ENCODE measurements around the gene IL1RAPL1. TPM values are rescaled to one million over a fixed set of nuclear protein-coding genes. Genes with fewer than 3 reads are reported as not detected.

IL1RAPL1 gene
- total and polyA plus RNA-seq, 2 experiments from 2014 or later, result 0.18 to 0.49 TPM

DNA sequence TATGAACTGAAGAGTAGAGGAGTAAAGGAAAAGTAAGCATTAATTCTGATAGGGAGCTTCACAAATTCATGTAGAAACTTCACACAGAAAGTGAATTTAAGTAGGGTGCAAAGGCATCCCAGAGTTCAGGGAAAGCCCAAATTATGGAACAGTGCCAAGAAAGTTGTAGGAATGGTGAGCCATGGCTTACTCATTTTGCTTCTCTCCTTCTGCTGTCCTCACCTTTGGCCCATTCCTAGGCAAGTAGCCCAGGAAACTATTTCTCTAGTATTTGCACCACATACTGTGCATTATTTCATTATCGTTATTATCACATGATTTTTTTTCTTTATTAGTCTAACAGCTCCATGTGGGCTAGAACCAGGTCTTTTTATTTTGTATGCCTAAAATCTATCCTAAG, 34.9 kb upstream of the IL1RAPL1 start (continued):
- TF ChIP-seq REST (IDR thresholded peaks at IDR 0.05; ENCODE audit: unreplicated experiment), result no peak
- TF ChIP-seq ZNF331 (CRISPR knock-in tag; IDR thresholded peaks at IDR 0.05; ENCODE audit: low read depth), result no peak
- TF ChIP-seq ZNF114 (CRISPR knock-in tag; IDR thresholded peaks at IDR 0.05), result no peak
- TF ChIP-seq ZNF462 (CRISPR knock-in tag; IDR thresholded peaks at IDR 0.05), result no peak
- TF ChIP-seq NANOG (IDR thresholded peaks at IDR 0.05; ENCODE audit: borderline replicate concordance), result no peak

Data from GM23338 (cell line).